Left lung (tissue), 10 donors: ENCODE measurements around the gene TMEM38A. TPM values are rescaled to one million over a fixed set of nuclear protein-coding genes. Genes with fewer than 3 reads are reported as not detected.
"Not testable (repeated sequence)": the region's sequence is repeated elsewhere in the genome, so short reads cannot be mapped to it uniquely, and the experiment has no call there.

ENCODE experiments used
- ATAC-seq: fragments of 200-7000 bp; cut with Tn5 transposase; one replicate; pipeline ENCODE4 v1.9.1; 2020; ENCODE audit warnings: moderate library complexity
- DNase-seq, 4 donors: peaks; one replicate each; pipeline ENCODE4 v3.0.0-alpha.2; 2013 to 2020
- H3K27ac ChIP-seq, 2 donors: fragments of 200-600 bp; sonication (generic) in 1 of 2; one replicate each; pipeline versions ENCODE4 v1.5.0 to v1.8.0; 2020 to 2021
- H3K27me3 ChIP-seq, 2 donors: fragments of 200-600 bp; sonication (generic) in 1 of 2; one replicate each; pipeline versions ENCODE4 v1.5.0 to v1.8.0; 2020 to 2021
- H3K36me3 ChIP-seq, 2 donors: fragments of 200-600 bp; sonication (generic) in 1 of 2; one replicate each; pipeline versions ENCODE4 v1.5.0 to v1.8.0; 2020 to 2021
- H3K4me1 ChIP-seq, 2 donors: fragments of 200-600 bp; one replicate each; pipeline ENCODE4 v1.8.0; 2021
- H3K4me3 ChIP-seq, 2 donors: fragments of 200-600 bp; sonication (generic) in 1 of 2; one replicate each; pipeline versions ENCODE4 v1.5.0 to v1.8.0; 2020 to 2021; ENCODE audit warnings: mild to moderate bottlenecking in 1 of 2
- H3K9me3 ChIP-seq, 2 donors: fragments of 200-600 bp; sonication (generic) in 1 of 2; one replicate each; pipeline versions ENCODE4 v1.5.0 to v1.8.0; 2020 to 2021
- intact Hi-C, 2 donors: fragments of 100-400 bp; cut with DNase I; formaldehyde crosslinking; loops; one replicate each; pipeline versions ENCODE4 v1.11.2 to v1.14.2; 2022
- polyA plus RNA-seq, 6 donors: library from polyadenylated mRNA; unstranded; fragments of 120-200 nt; gene quantifications; one replicate each; pipeline ENCODE4 v1.2.1, GENCODE V29; 2013; ENCODE audit not compliant: insufficient read length in 6 of 6
- total RNA-seq, 2 donors: library from RNA; stranded (reverse); fragmentation: NEBNext Ultra II Directional; extraction: Animal tissue kit (Norgen Biotek cat#: 25700); gene quantifications; one replicate each; pipeline ENCODE4 v1.2.1, GENCODE V29; 2021
- TF ChIP-seq, protein P1 (sequence below), 2 donors: fragments of 200-600 bp; sonication (generic) in 1 of 2; IDR thresholded peaks; one replicate each; pipeline versions ENCODE4 v1.5.0 to v1.8.0; 2021; ENCODE audit warnings: antibody characterized with exemption in 2 of 2
- donor health status: DM: no; HTN: yes; CAD: no.
- donor health status: DM: no; HTN: no; CAD: no.

The TMEM38A gene
- total and polyA plus RNA-seq, 8 donors, result 3.4 to 5.9 (median 4.4) TPM

GRCh38 chr19:16670291-16670690, 9.4 kb downstream of the TMEM38A start:
- Histone ChIP-seq H3K36me3 (no peaks in the 10 kb centered on the region), H3K27ac (no peak overlapping the region), H3K4me1 (peaks cover 0 to 12% of the 10 kb centered on the region in 2 donors), H3K9me3 (no peaks in the 10 kb centered on the region), H3K27me3 (no peaks in the 10 kb centered on the region), H3K4me3 (no peak overlapping the region)
- intact Hi-C loops, result no loop called here
- ATAC-seq, result no peak
- peak in 1 of 4 donors; percentile 31 for DNase-seq
- TF ChIP-seq, protein P1, sequence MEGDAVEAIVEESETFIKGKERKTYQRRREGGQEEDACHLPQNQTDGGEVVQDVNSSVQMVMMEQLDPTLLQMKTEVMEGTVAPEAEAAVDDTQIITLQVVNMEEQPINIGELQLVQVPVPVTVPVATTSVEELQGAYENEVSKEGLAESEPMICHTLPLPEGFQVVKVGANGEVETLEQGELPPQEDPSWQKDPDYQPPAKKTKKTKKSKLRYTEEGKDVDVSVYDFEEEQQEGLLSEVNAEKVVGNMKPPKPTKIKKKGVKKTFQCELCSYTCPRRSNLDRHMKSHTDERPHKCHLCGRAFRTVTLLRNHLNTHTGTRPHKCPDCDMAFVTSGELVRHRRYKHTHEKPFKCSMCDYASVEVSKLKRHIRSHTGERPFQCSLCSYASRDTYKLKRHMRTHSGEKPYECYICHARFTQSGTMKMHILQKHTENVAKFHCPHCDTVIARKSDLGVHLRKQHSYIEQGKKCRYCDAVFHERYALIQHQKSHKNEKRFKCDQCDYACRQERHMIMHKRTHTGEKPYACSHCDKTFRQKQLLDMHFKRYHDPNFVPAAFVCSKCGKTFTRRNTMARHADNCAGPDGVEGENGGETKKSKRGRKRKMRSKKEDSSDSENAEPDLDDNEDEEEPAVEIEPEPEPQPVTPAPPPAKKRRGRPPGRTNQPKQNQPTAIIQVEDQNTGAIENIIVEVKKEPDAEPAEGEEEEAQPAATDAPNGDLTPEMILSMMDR (IDR thresholded peaks at IDR 0.05), result no peak

- ATAC-seq (no peak), DNase-seq (peak in 1 of 4 donors; percentile 24)
- intact Hi-C loops, result no loop called here
- H3K27me3 ChIP-seq, result no peaks in the 10 kb centered on the region
- no peaks in the 10 kb centered on the region for H3K9me3 ChIP-seq
- TF ChIP-seq, protein P1 (IDR thresholded peaks at IDR 0.05), result no peak
- no peak overlapping the region for H3K27ac ChIP-seq
- peaks cover 0 to 20% of the 10 kb centered on the region in 2 donors for H3K4me1 ChIP-seq
- no peaks in the 10 kb centered on the region for H3K36me3 ChIP-seq
- no peak overlapping the region for H3K4me3 ChIP-seq
Observed at GRCh38 chr19:16671652-16672274, 10.8 kb downstream of the TMEM38A start.

DNA sequence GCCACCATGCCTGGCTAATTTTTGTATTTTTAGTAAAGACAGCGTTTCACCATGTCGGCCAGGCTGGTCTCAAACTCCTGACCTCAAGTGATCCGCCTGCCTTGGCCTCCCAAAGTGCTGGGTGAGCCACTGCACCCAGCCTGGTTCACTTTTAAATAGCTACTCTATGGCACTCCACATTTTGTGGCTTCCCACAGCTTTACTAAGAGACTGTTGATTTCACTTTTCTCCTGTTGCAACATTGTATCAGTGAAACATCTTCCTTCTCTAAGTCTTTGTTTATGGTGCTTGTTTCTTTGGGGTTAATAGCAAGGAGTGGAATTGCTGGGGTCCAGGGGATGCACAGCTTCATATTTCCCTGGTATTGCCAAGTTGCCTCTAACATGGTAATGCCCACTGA, 12.3 kb downstream of the TMEM38A start:
- peak overlapping the region in 1 of 2 donors; percentile 71 for H3K27ac ChIP-seq
- peaks cover 0 to 29% of the 10 kb centered on the region in 2 donors for H3K4me1 ChIP-seq
- H3K4me3 ChIP-seq, result no peak overlapping the region
- H3K9me3 ChIP-seq, result no peaks in the 10 kb centered on the region
- ATAC-seq (no peak), DNase-seq (no peak)
- TF ChIP-seq, protein P1 (IDR thresholded peaks at IDR 0.05), result no peak
- intact Hi-C loops, result no loop called here
- no peaks in the 10 kb centered on the region for H3K27me3 ChIP-seq
- no peaks in the 10 kb centered on the region for H3K36me3 ChIP-seq

DNA sequence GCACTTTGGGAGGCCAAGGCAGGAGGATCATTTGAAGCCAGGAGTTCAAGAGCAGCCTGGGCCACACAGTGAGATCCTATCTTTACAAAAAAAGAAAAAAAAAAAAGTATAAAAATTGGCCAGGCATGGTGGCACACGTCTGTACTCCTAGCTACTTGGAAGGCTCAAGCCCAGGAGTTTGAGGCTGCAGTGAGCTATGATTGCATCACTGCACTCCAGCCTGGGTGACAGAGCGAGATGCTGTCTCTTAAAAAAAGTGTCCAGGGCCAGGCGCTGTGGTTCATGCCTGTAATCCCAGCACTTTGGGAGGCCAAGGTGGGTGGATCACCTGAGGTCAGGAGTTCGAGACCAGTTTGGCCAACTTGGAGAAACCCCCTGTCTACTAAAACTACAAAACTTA, 12.9 kb downstream of the TMEM38A start:
- intact Hi-C loops, H3K4me3 ChIP-seq, H3K27me3 ChIP-seq, ATAC-seq, H3K36me3 ChIP-seq, H3K9me3 ChIP-seq: not testable (repeated sequence)
- peak in 1 of 4 donors; percentile 2 for DNase-seq
- Histone ChIP-seq H3K27ac (peak overlapping the region in 1 of 2 donors; percentile 71), H3K4me1 (peaks cover 0 to 29% of the 10 kb centered on the region in 2 donors)

DNA sequence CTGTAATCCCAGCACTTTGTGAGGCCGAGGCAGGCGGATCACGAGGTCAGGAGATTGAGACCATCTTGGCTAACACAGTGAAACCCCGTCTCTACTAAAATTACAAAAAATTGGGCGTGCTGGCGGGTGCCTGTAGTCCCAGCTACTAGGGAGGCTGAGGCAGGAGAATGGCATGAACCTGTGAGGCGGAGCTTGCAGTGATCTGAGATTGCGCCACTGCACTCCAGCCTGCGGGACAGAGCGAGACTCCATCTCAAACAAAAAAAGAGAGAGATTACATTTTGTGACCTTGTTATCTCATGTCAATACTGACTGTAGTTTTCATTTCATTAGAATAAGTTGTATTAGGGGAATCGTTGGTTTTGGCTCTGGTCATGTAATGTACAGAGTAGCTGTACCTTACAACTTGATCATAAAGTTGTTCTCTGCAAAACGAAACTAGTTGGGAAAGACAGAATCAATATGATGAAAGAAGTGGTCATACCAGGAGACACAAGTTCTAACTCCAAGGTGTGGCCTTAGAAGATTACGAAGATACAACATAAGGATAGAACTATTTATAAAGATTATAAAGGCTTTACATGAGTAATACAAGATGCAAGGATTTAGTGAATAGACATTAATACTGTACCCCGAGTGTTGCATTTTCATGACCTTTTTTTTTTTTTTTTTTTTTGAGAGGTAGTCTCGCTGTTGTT, 15.3 kb downstream of the TMEM38A start:
- intact Hi-C loops, result no loop called here
- no peak for ATAC-seq

More for the DNA sequence above, 15.3 kb downstream of the TMEM38A start:
- H3K27me3 ChIP-seq, result no peaks in the 10 kb centered on the region
- DNase-seq, result peak in 1 of 4 donors; percentile 38
- peaks cover 0 to 10% of the 10 kb centered on the region in 2 donors for H3K9me3 ChIP-seq
- H3K4me3 ChIP-seq, result no peak overlapping the region
- TF ChIP-seq, protein P1 (IDR thresholded peaks at IDR 0.05), result no peak
- H3K4me1 ChIP-seq, result peaks cover 0 to 29% of the 10 kb centered on the region in 2 donors
- peak overlapping the region in 1 of 2 donors; percentile 31 for H3K27ac ChIP-seq
- H3K36me3 ChIP-seq, result peaks cover 0 to 15% of the 10 kb centered on the region in 2 donors
